CD4-positive, alpha-beta memory T cell (primary cell): ENCODE data around the gene AOPEP. TPM values are rescaled to one million over a fixed set of nuclear protein-coding genes. Genes with fewer than 3 reads are reported as not detected.

Experiments used
- CTCF ChIA-PET: fragments of 350-600 bp; sonication (Branson Sonifier 250); formaldehyde crosslinking; loops from one replicate; lab custom pipeline; 2021; ENCODE audit warnings: inconsistent platforms; ENCODE audit not compliant: partially characterized antibody; lab: Charles Lee
- POLR2A ChIA-PET: fragments of 350-600 bp; sonication (Branson Sonifier 250); formaldehyde crosslinking; loops from one replicate; lab custom pipeline; 2021; ENCODE audit not compliant: partially characterized antibody; lab: Charles Lee
- DNase-seq, 5 donors: peaks; one replicate each; pipeline versions ENCODE4 v3.0.0 to v3.0.0-alpha.2; 2020 to 2022; ENCODE audit warnings: mixed read lengths in 1 of 5
- H3K27ac ChIP-seq: one replicate; pipeline ENCODE4 v1.7.0; 2013; ENCODE audit warnings: low read depth, low read length
- H3K27me3 ChIP-seq: 2 replicates; pipeline ENCODE4 v1.7.0; 2013; ENCODE audit warnings: mild to moderate bottlenecking, low read length, moderate library complexity; ENCODE audit not compliant: insufficient read depth
- H3K36me3 ChIP-seq: 2 replicates; pipeline ENCODE4 v1.7.0; 2013; ENCODE audit warnings: mild to moderate bottlenecking, low read length, moderate library complexity; ENCODE audit not compliant: insufficient read depth
- H3K4me1 ChIP-seq: 2 replicates; pipeline ENCODE4 v1.7.0; 2013; ENCODE audit warnings: mild to moderate bottlenecking, low read length, moderate library complexity; ENCODE audit not compliant: insufficient read depth
- H3K4me3 ChIP-seq, 2 donors: one replicate each; pipeline ENCODE4 v1.7.0; 2013; ENCODE audit warnings: low read length in 2 of 2, mild to moderate bottlenecking in 1 of 2
- H3K9me3 ChIP-seq, 2 donors: one replicate each; pipeline ENCODE4 v1.7.0; 2013; ENCODE audit warnings: low read length in 2 of 2, control low read depth in 1 of 2; ENCODE audit not compliant: control insufficient read depth in 1 of 2
- H3K27ac Mint-ChIP-seq, 7 donors: one replicate each; pipeline ENCODE4 v1.8.0; 2020 to 2021; ENCODE audit warnings: mixed read lengths in 7 of 7, mild to moderate bottlenecking in 6 of 7, inconsistent platforms in 3 of 7, moderate library complexity in 3 of 7
- H3K27me3 Mint-ChIP-seq, 2 donors: one replicate each; pipeline ENCODE4 v1.8.0; 2020 to 2021; ENCODE audit warnings: mixed read lengths in 2 of 2
- H3K36me3 Mint-ChIP-seq, 2 donors: one replicate each; pipeline ENCODE4 v1.8.0; 2020 to 2021; ENCODE audit warnings: mixed read lengths in 2 of 2, inconsistent platforms in 1 of 2, mild to moderate bottlenecking in 1 of 2
- H3K4me1 Mint-ChIP-seq, 4 donors: one replicate each; pipeline ENCODE4 v1.8.0; 2020 to 2021; ENCODE audit warnings: mixed read lengths in 4 of 4, mild to moderate bottlenecking in 1 of 4
- H3K4me3 Mint-ChIP-seq, 8 donors: one replicate each; pipeline ENCODE4 v1.8.0; 2020 to 2021; ENCODE audit warnings: mixed read lengths in 8 of 8, mild to moderate bottlenecking in 7 of 8, moderate library complexity in 6 of 8, inconsistent platforms in 3 of 8
- H3K9me3 Mint-ChIP-seq, 8 donors: one replicate each; pipeline ENCODE4 v1.8.0; 2020 to 2021; ENCODE audit warnings: mixed read lengths in 8 of 8, mild to moderate bottlenecking in 5 of 8, inconsistent platforms in 3 of 8, moderate library complexity in 1 of 8
- intact Hi-C: fragments of 100-400 bp; cut with micrococcal nuclease; formaldehyde crosslinking; loops from one replicate; pipeline ENCODE4 v1.15.1; 2023
- polyA plus RNA-seq, 2 donors: library from polyadenylated mRNA; unstranded; fragments of 300-500 nt; fragmentation: Illumina TruSeq; gene quantifications; one replicate each; pipeline ENCODE4 v1.2.3, GENCODE V29; 2021
- total RNA-seq, 2 experiments: library from RNA; stranded (reverse); gene quantifications; one replicate each; pipeline ENCODE4 v1.2.3, GENCODE V29; 2021

AOPEP gene
- total and polyA plus RNA-seq, 4 experiments from 2014 or later = 3.1 to 11.7 (median 7.6) TPM

GRCh38 chr9:95089257-95090022 lies 362.9 kb downstream of the AOPEP start:
- intact Hi-C loops = no loop called here
- no peak for DNase-seq

GRCh38 chr9:95090023-95090791 lies 363.7 kb downstream of the AOPEP start:
- peaks cover 0 to 11% of the 10 kb centered on the region in 2 donors for H3K36me3 Mint-ChIP-seq
- no peak overlapping the region for H3K27ac ChIP-seq
- no peaks in the 10 kb centered on the region for H3K36me3 ChIP-seq
- no peak overlapping the region for H3K4me3 ChIP-seq
- DNase-seq = no peak
- H3K4me3 Mint-ChIP-seq = no peak overlapping the region
- H3K27ac Mint-ChIP-seq = no peak overlapping the region
- peaks cover 2 to 8% (median 4%) of the 10 kb centered on the region in 4 donors for H3K4me1 Mint-ChIP-seq
- no peaks in the 10 kb centered on the region for H3K27me3 ChIP-seq
- intact Hi-C loops = no loop called here
- POLR2A ChIA-PET = interaction anchor here (1.0 kb wide), 1 partner anchor 18 kb away, joined by 3 read pairs; no protein-coding TSS in a partner anchor
- CTCF ChIA-PET = no interaction called here
- H3K9me3 ChIP-seq = no peaks in the 10 kb centered on the region
- no peaks in the 10 kb centered on the region for H3K27me3 Mint-ChIP-seq
- no peaks in the 10 kb centered on the region for H3K9me3 Mint-ChIP-seq
- no peaks in the 10 kb centered on the region for H3K4me1 ChIP-seq

More at GRCh38 chr9:95089257-95090022, 362.9 kb downstream of the AOPEP start:
- Mint-ChIP-seq H3K9me3 (no peaks in the 10 kb centered on the region), H3K36me3 (peaks cover 0 to 11% of the 10 kb centered on the region in 2 donors), H3K27ac (no peak overlapping the region), H3K27me3 (no peaks in the 10 kb centered on the region), H3K4me3 (no peak overlapping the region), H3K4me1 (peaks cover 2 to 8% (median 4%) of the 10 kb centered on the region in 4 donors)
- Histone ChIP-seq H3K27me3 (no peaks in the 10 kb centered on the region), H3K36me3 (no peaks in the 10 kb centered on the region), H3K4me3 (no peak overlapping the region), H3K27ac (no peak overlapping the region), H3K9me3 (no peaks in the 10 kb centered on the region), H3K4me1 (no peaks in the 10 kb centered on the region)
- ChIA-PET CTCF (no interaction called here), POLR2A (no interaction called here)

- POLR2A ChIA-PET = interaction anchor here (1.0 kb wide), 1 partner anchor 17 kb away, joined by 3 read pairs; no protein-coding TSS in a partner anchor
- Mint-ChIP-seq H3K9me3 (no peaks in the 10 kb centered on the region), H3K36me3 (peaks cover 0 to 11% of the 10 kb centered on the region in 2 donors), H3K4me1 (peaks cover 2 to 8% (median 4%) of the 10 kb centered on the region in 4 donors), H3K4me3 (no peak overlapping the region), H3K27me3 (no peaks in the 10 kb centered on the region), H3K27ac (peak overlapping the region in 1 of 7 donors; percentile 43)
- Histone ChIP-seq H3K4me3 (no peak overlapping the region), H3K27ac (no peak overlapping the region), H3K9me3 (no peaks in the 10 kb centered on the region), H3K4me1 (no peaks in the 10 kb centered on the region), H3K27me3 (no peaks in the 10 kb centered on the region), H3K36me3 (no peaks in the 10 kb centered on the region)
- CTCF ChIA-PET = no interaction called here
- intact Hi-C loops = no loop called here
- no peak for DNase-seq
These were observed 364.5 kb downstream of the AOPEP start for GRCh38 chr9:95090871-95091577.

- Mint-ChIP-seq H3K27me3 (no peaks in the 10 kb centered on the region), H3K4me1 (peaks cover 2 to 8% (median 4%) of the 10 kb centered on the region in 4 donors), H3K9me3 (no peaks in the 10 kb centered on the region), H3K4me3 (no peak overlapping the region), H3K36me3 (peaks cover 0 to 7% of the 10 kb centered on the region in 2 donors), H3K27ac (peak overlapping the region in 1 of 7 donors; percentile 43)
- no peak for DNase-seq
- H3K4me1 ChIP-seq = no peaks in the 10 kb centered on the region
- CTCF ChIA-PET = no interaction called here
- H3K9me3 ChIP-seq = no peaks in the 10 kb centered on the region
- no peak overlapping the region for H3K4me3 ChIP-seq
- H3K36me3 ChIP-seq = no peaks in the 10 kb centered on the region
- intact Hi-C loops = no loop called here
- POLR2A ChIA-PET = no interaction called here
- no peaks in the 10 kb centered on the region for H3K27me3 ChIP-seq
- no peak overlapping the region for H3K27ac ChIP-seq
These were observed 365.2 kb downstream of the AOPEP start for GRCh38 chr9:95091601-95092261.

- Histone ChIP-seq H3K36me3 (no peaks in the 10 kb centered on the region), H3K27me3 (no peaks in the 10 kb centered on the region), H3K9me3 (no peaks in the 10 kb centered on the region), H3K27ac (no peak overlapping the region), H3K4me1 (no peaks in the 10 kb centered on the region), H3K4me3 (no peak overlapping the region)
- H3K27me3 Mint-ChIP-seq = no peaks in the 10 kb centered on the region
- peaks cover 0 to 5% of the 10 kb centered on the region in 2 donors for H3K36me3 Mint-ChIP-seq
- ChIA-PET POLR2A (no interaction called here), CTCF (no interaction called here)
- H3K4me1 Mint-ChIP-seq = peaks cover 2 to 8% (median 4%) of the 10 kb centered on the region in 4 donors
- intact Hi-C loops = no loop called here
- no peak overlapping the region for H3K4me3 Mint-ChIP-seq
- no peak for DNase-seq
- H3K9me3 Mint-ChIP-seq = no peaks in the 10 kb centered on the region
- H3K27ac Mint-ChIP-seq = peak overlapping the region in 1 of 7 donors; percentile 76
These were observed 366.0 kb downstream of the AOPEP start for GRCh38 chr9:95092262-95093072.

- DNase-seq = no peak
- ChIA-PET CTCF (no interaction called here), POLR2A (no interaction called here)
- Histone ChIP-seq H3K4me1 (no peaks in the 10 kb centered on the region), H3K27me3 (no peaks in the 10 kb centered on the region), H3K36me3 (no peaks in the 10 kb centered on the region), H3K4me3 (no peak overlapping the region), H3K27ac (no peak overlapping the region), H3K9me3 (no peaks in the 10 kb centered on the region)
- H3K27me3 Mint-ChIP-seq = no peaks in the 10 kb centered on the region
- H3K4me3 Mint-ChIP-seq = no peak overlapping the region
- peaks cover 2 to 8% (median 4%) of the 10 kb centered on the region in 4 donors for H3K4me1 Mint-ChIP-seq
- no peak overlapping the region for H3K27ac Mint-ChIP-seq
- intact Hi-C loops = no loop called here
- H3K36me3 Mint-ChIP-seq = no peaks in the 10 kb centered on the region
- H3K9me3 Mint-ChIP-seq = no peaks in the 10 kb centered on the region
These were observed 367.1 kb downstream of the AOPEP start for GRCh38 chr9:95093586-95093985.
